Measurements from ENCODE around the gene SORL1. TPM values are rescaled to one million over a fixed set of nuclear protein-coding genes. Genes with fewer than 3 reads are reported as not detected.

SORL1 gene
- total and polyA plus RNA-seq, 2 of the 13 experiments (the other 11 are each of a cell fraction or from before 2014, with no cell fraction given) = 21.3 to 148 TPM

DNA sequence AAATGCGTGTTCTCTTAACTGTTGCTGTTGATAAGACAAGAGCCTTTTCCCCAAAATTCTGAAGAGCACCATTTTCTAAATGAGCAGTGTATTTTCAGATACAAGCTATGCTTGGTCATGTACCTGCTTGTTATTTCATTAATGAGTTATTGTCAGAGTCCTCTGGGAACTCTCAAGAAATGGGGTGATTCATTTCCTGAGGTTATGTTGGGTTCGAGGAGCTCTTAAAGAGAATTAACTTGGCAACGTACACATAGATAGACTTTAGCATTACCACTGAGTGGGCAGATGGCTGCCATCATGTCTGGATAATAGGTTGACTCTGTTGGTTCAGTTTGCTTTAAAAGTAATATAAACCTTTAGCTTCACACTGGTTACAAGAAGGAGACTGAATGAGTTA, 88.5 kb downstream of the SORL1 start:
- H3K4me2 ChIP-seq (ENCODE audit: low read depth, low read length) = no peak overlapping the region
- TF ChIP-seq ZNF619 (CRISPR knock-in tag; IDR thresholded peaks at IDR 0.05) (no peak), PCBP1 (IDR thresholded peaks at IDR 0.05; ENCODE audit: borderline replicate concordance, low read depth, low read length) (no peak), PRDM4 (CRISPR knock-in tag; IDR thresholded peaks at IDR 0.05; ENCODE audit: borderline replicate concordance) (no peak), ZNF282 (IDR thresholded peaks at IDR 0.05; ENCODE audit: partially characterized antibody) (no peak), ZNF10 (CRISPR knock-in tag; IDR thresholded peaks at IDR 0.05; ENCODE audit: borderline replicate concordance, low read depth) (no peak), MYPOP (CRISPR knock-in tag; IDR thresholded peaks at IDR 0.05) (no peak), PLRG1 (conservative IDR thresholded peaks at IDR 0.05) (no peak), ZBTB8A (CRISPR knock-in tag; IDR thresholded peaks at IDR 0.05; ENCODE audit: borderline replicate concordance, low read depth) (no peak), ASH2L (IDR thresholded peaks at IDR 0.05; ENCODE audit: insufficient read length, low read depth, low read length) (no peak), PAWR (CRISPR knock-in tag; IDR thresholded peaks at IDR 0.05; ENCODE audit: borderline replicate concordance) (no peak), ZNF773 (CRISPR knock-in tag; IDR thresholded peaks at IDR 0.05; ENCODE audit: borderline replicate concordance) (no peak), ZNF724P (CRISPR knock-in tag; IDR thresholded peaks at IDR 0.05; ENCODE audit: borderline replicate concordance) (no peak)
- TF ChIP-seq, protein P1, sequence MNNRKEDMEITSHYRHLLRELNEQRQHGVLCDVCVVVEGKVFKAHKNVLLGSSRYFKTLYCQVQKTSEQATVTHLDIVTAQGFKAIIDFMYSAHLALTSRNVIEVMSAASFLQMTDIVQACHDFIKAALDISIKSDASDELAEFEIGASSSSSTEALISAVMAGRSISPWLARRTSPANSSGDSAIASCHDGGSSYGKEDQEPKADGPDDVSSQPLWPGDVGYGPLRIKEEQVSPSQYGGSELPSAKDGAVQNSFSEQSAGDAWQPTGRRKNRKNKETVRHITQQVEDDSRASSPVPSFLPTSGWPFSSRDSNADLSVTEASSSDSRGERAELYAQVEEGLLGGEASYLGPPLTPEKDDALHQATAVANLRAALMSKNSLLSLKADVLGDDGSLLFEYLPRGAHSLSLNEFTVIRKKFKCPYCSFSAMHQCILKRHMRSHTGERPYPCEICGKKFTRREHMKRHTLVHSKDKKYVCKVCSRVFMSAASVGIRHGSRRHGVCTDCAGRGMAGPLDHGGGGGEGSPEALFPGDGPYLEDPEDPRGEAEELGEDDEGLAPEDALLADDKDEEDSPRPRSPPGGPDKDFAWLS (CRISPR knock-in tag; IDR thresholded peaks at IDR 0.05; ENCODE audit: borderline replicate concordance) = no peak

More for the DNA sequence above, 88.5 kb downstream of the SORL1 start:
- CTCF ChIA-PET (ENCODE audit: low intra/inter-chr PET ratio, low total read pairs) = no interaction called here
- ATAC-seq (no peak), DNase-seq (ENCODE audit: low spot score) (no peak), FAIRE-seq (no peak)
- Histone ChIP-seq H3K9me3 (ENCODE audit: low read length) (no peaks in the 10 kb centered on the region), H3K4me1 (ENCODE audit: insufficient read depth, low read length) (no peaks in the 10 kb centered on the region), H3K36me3 (replicated peaks in 1 of 2; ENCODE audit: control insufficient read depth in 1 of 2, insufficient read depth in 2 of 2, low read length in 2 of 2) (peaks cover 20 to 78% of the 10 kb centered on the region in 2 experiments), H3K9ac (ENCODE audit: insufficient read depth, low read depth, low read length) (no peak overlapping the region), H3K27me3 (ENCODE audit: control insufficient read depth in 1 of 2, insufficient read depth in 2 of 2, low read length in 2 of 2) (no peaks in the 10 kb centered on the region), H4K20me1 (ENCODE audit: insufficient read depth, low read length) (peaks cover 6% of the 10 kb centered on the region; the same call in 1 of the 2 replicates), H3K79me2 (ENCODE audit: insufficient read depth, low read length) (no peaks in the 10 kb centered on the region), H2AFZ (ENCODE audit: low read length) (no peak overlapping the region), H3K4me3 (replicated peaks in 1 of 3; ENCODE audit: insufficient read depth in 1 of 3, low read depth in 2 of 3, low read length in 3 of 3) (no peak overlapping the region), H3K27ac (ENCODE audit: extremely low read length, insufficient read depth, low read length) (no peak overlapping the region)
- POLR2A ChIA-PET = interaction anchor here (1.1 kb wide), 1 partner anchor 1522 kb away, joined by 3 read pairs; the partner anchor contains the start of gene HSPA8
- in situ Hi-C loops (cut with HindIII; ENCODE audit: extremely low pct_ligation_motif_present, low pct_unique_long_range_greater_than_20kb) = no loop called here
- intact Hi-C loops (cut with micrococcal nuclease; ENCODE audit: unreplicated experiment) = no loop called here
- no TSS peak for BruUV-seq (replicated peaks)
- WGBS (ENCODE audit: low lambda C conversion rate) = 97% methylated on average over 3 of the region's 3 CpGs

All from HepG2 (cell line).